ENCODE data around the gene TCF21.
"Not testable (repeated sequence)": the region's sequence is repeated elsewhere in the genome, so short reads cannot be mapped to it uniquely, and the experiment has no call there.

The TCF21 gene

DNA sequence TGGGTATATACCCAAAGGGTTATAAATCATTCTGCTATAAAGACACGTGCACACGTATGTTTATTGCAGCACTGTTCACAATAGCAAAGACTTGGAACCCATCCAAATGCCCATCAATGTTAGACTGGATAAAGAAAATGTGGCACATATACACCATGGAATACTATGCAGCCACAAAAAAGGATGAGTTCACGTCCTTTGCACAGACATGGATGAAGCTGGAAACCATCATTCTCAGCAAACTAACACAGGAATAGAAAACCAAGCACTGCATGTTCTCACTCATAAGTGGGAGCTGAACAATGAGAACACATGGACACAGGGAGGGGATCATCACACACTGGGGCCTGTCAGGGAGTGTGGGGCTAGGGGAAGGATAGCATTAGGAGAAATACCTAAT lies 47.4 kb downstream of the TCF21 start:
- not testable (repeated sequence) for DNase-seq

- no peak for DNase-seq
Observed at GRCh38 chr6:133937909-133938308, 49.0 kb downstream of the TCF21 start.

DNA sequence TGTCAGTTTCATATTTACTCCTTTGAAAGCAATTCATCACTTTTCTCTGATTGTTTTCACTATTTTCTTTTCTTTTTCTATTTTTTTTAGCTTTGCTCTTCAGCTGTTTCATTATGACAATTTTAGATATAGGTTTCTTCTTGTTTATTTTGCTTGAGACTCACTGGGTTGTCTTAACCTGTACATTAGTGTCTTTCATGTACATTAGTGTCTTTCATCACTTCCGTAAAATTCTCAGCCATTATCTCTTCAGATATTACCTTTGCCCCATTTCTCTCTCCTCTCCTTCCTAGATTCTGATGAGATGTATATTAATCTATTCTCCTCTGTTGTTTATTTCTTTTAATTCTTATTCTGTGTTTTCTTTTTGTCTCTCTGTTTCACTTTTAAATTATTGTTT lies 49.6 kb downstream of the TCF21 start:
- DNase-seq, result no peak

DNA sequence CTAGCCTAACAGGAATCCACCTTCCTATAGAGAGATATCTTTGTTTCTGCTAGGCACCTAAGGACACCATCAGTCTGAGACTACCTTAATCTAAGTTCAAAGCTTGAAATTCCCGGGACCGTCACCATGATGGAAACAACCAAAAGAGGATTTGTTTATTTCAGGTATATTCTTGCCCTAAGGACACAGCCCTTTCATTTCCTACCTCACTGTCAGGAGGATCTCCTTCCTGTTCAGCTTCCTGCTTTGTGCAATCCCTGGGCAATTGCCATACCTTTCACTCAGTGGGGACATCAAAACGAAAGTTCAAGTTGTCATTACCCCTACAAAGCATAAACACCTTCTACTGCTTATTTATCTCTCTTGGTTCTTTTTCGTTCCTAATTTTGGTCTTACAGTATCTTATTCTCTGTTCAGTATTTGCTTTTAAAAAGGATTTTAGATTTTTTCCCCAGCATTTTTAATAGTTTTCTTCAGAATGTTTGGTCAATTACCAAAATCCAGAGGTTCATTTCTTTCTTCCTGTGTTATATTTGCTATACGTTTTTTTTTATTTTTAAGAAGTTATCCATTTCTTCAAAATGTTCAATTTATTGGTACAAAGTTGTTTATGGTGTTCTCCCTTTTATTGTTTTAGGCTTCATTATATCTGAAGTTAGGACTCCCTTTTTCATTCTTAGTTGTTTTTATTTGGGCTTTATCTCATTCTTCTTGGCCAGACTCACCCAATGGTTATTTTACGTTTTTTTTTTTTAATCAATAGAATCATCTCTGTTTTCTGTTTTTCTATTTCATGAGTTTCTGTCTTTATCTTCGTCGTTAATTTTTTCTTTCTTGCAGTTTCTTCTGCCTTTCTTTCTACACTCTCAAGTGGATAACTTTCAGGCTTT lies 51.1 kb downstream of the TCF21 start:
- DNase-seq, result no peak
